HepG2 (cell line): Measurements from ENCODE around the gene SOCS1. TPM values are rescaled to one million over a fixed set of nuclear protein-coding genes. Genes with fewer than 3 reads are reported as not detected.
A peak's percentile ranks its signal among the peaks of the same experiment; 100 is the strongest.

Experiments
- ETV5 ChIP-seq: IDR thresholded peaks from 2 replicates; pipeline ENCODE4 v1.6.1; 2018; ENCODE audit warnings: missing biosample characterization, missing genetic modification reagents, inconsistent platforms, borderline replicate concordance
- FOXK1 ChIP-seq: sonication (generic); formaldehyde crosslinking; IDR thresholded peaks from 2 replicates; pipeline ENCODE4 v1.4.0; 2020; ENCODE audit warnings: low read depth, missing genetic modification reagents, borderline replicate concordance
- JUN ChIP-seq: sonication (generic); formaldehyde crosslinking; IDR thresholded peaks from 2 replicates; pipeline ENCODE4 v1.4.0; 2020; ENCODE audit warnings: mild to moderate bottlenecking, missing genetic modification reagents
- KDM6A ChIP-seq: IDR thresholded peaks from 2 replicates; pipeline ENCODE4 v1.6.1; 2016; ENCODE audit warnings: low read depth
- KLF11 ChIP-seq: IDR thresholded peaks from 2 replicates; pipeline ENCODE4 v1.6.1; 2016; ENCODE audit warnings: missing compliant biosample characterization
- MAFF ChIP-seq: IDR thresholded peaks from 2 replicates; pipeline ENCODE4 v1.6.1; 2011; ENCODE audit warnings: low read depth, low read length, improper control_type of control experiment
- MAZ ChIP-seq, 2 experiments: sonication (generic) in 1 of 2; formaldehyde crosslinking in 1 of 2; IDR thresholded peaks; 2 replicates each; pipeline versions ENCODE4 v1.5.0 to v1.6.1; 2012 to 2020; ENCODE audit warnings: low read depth in 2 of 2, mild to moderate bottlenecking in 2 of 2, borderline replicate concordance in 1 of 2, improper control_type of control experiment in 1 of 2, low read length in 1 of 2, missing genetic modification reagents in 1 of 2, moderate library complexity in 1 of 2
- MIER2 ChIP-seq: IDR thresholded peaks from 2 replicates; pipeline ENCODE4 v1.6.1; 2016; ENCODE audit warnings: missing biosample characterization, missing genetic modification reagents
- MIXL1 ChIP-seq: IDR thresholded peaks from 2 replicates; pipeline ENCODE4 v1.6.1; 2016
- MTF1 ChIP-seq: sonication (generic); formaldehyde crosslinking; IDR thresholded peaks from 2 replicates; pipeline ENCODE4 v1.5.0; 2020; ENCODE audit warnings: missing genetic modification reagents
- MXD3 ChIP-seq: IDR thresholded peaks from 2 replicates; pipeline ENCODE4 v1.6.1; 2016; ENCODE audit warnings: mild to moderate bottlenecking, missing biosample characterization, missing genetic modification reagents
- NAIF1 ChIP-seq: sonication (generic); formaldehyde crosslinking; IDR thresholded peaks from 2 replicates; pipeline ENCODE4 v1.5.0; 2020; ENCODE audit warnings: mild to moderate bottlenecking, missing genetic modification reagents, borderline replicate concordance
- ONECUT2 ChIP-seq: sonication (generic); formaldehyde crosslinking; IDR thresholded peaks from 2 replicates; pipeline ENCODE4 v1.4.0; 2020; ENCODE audit warnings: missing genetic modification reagents
- POGK ChIP-seq: sonication (generic); formaldehyde crosslinking; conservative IDR thresholded peaks from 2 replicates; pipeline ENCODE4 v1.8.0; 2022; ENCODE audit warnings: mild to moderate bottlenecking, moderate library complexity, missing genetic modification reagents
- PRPF4 ChIP-seq: fragments of 200-400 bp; formaldehyde crosslinking; IDR thresholded peaks from 2 replicates; pipeline ENCODE4 v1.6.1; 2016; ENCODE audit warnings: low read length, low read depth; ENCODE audit not compliant: poor library complexity, severe bottlenecking
- SALL2 ChIP-seq: sonication (generic); formaldehyde crosslinking; IDR thresholded peaks from 2 replicates; pipeline ENCODE4 v1.8.1; 2023; ENCODE audit warnings: mild to moderate bottlenecking, missing genetic modification reagents, inconsistent platforms
- SOX13 ChIP-seq, 3 experiments: fragments of 450-650 bp in 1 of 3; sonication (generic) in 1 of 3; formaldehyde crosslinking in 1 of 3; IDR thresholded peaks in 2 of 3; conservative IDR thresholded peaks in 1 of 3; 2 replicates each; pipeline versions ENCODE4 v1.5.0 to v1.6.1; 2016 to 2020; ENCODE audit warnings: antibody characterized with exemption in 1 of 3, mild to moderate bottlenecking in 1 of 3, missing compliant biosample characterization in 1 of 3, missing genetic modification reagents in 1 of 3, moderate library complexity in 1 of 3
- ZBTB20 ChIP-seq: sonication (generic); formaldehyde crosslinking; IDR thresholded peaks from 2 replicates; pipeline ENCODE4 v1.8.1; 2023; ENCODE audit warnings: missing genetic modification reagents, low read depth, mild to moderate bottlenecking, borderline replicate concordance
- ZNF547 ChIP-seq: sonication (generic); formaldehyde crosslinking; IDR thresholded peaks from 2 replicates; pipeline ENCODE4 v1.5.1; 2020; ENCODE audit warnings: mild to moderate bottlenecking, missing genetic modification reagents
- ZNF83 ChIP-seq: sonication (generic); formaldehyde crosslinking; IDR thresholded peaks from 2 replicates; pipeline ENCODE4 v1.4.0; 2020; ENCODE audit warnings: missing genetic modification reagents, mild to moderate bottlenecking, borderline replicate concordance
- ZNF850 ChIP-seq: sonication (generic); formaldehyde crosslinking; conservative IDR thresholded peaks from 2 replicates; pipeline ENCODE4 v1.9.0; 2021; ENCODE audit warnings: mild to moderate bottlenecking, missing genetic modification reagents
- polyA plus RNA-seq, 8 experiments: library from polyadenylated mRNA; depleted of rRNA in 3 of 8; stranded (reverse) in 7 of 8; unstranded in 1 of 8; fragments of >200 nt; fragmentation: Illumina TruSeq in 4 of 8; extraction: Trizol in 4 of 8; gene quantifications; 2 replicates each; pipeline versions ENCODE4 v1.2.1 to v1.2.3, GENCODE V29; 2011 to 2016; ENCODE audit warnings: low read depth in 4 of 8, missing spikeins in 1 of 8, mixed read lengths in 1 of 8; ENCODE audit not compliant: insufficient read depth in 1 of 8
- total RNA-seq, 5 experiments: library from RNA; depleted of rRNA; stranded (reverse); fragments of >200 nt; fragmentation: Illumina TruSeq; extraction: Trizol; gene quantifications; 2 replicates each; pipeline ENCODE4 v1.2.3, GENCODE V29; 2016; ENCODE audit warnings: low read depth in 1 of 5
- TF ChIP-seq, protein P1 (sequence below), 2 experiments: sonication (generic) in 1 of 2; formaldehyde crosslinking in 1 of 2; IDR thresholded peaks; 2 replicates each; pipeline versions ENCODE4 v1.4.0 to v1.6.1; 2018 to 2020; ENCODE audit warnings: missing genetic modification reagents in 2 of 2, borderline replicate concordance in 1 of 2, low read depth in 1 of 2, mild to moderate bottlenecking in 1 of 2, missing biosample characterization in 1 of 2
- TF ChIP-seq, protein P2 (sequence below): IDR thresholded peaks from 2 replicates; pipeline ENCODE4 v1.6.1; 2016

Gene SOCS1
- total and polyA plus RNA-seq, 2 of the 13 experiments (the other 11 are each of a cell fraction or from before 2014, with no cell fraction given) = 5.3 to 6.3 TPM

GRCh38 chr16:11254913-11255736 lies 879 bp downstream of the SOCS1 start (continued):
- TF ChIP-seq SOX13 (IDR thresholded peaks at IDR 0.05) (no peak), SOX13 (CRISPR knock-in tag; conservative IDR thresholded peaks at IDR 0.05 in 1 of 2, IDR thresholded peaks at IDR 0.05 in 1 of 2) (no peak), MTF1 (CRISPR knock-in tag) (no peak), ZNF850 (CRISPR knock-in tag) (no peak), MAFF (no peak), ZNF547 (CRISPR knock-in tag) (no peak), MIER2 (no peak), ZBTB20 (CRISPR knock-in tag) (peak; percentile 26; the same call in 1 of the 2 replicates), ONECUT2 (CRISPR knock-in tag) (no peak), NAIF1 (no peak), SALL2 (CRISPR knock-in tag) (no peak), POGK (CRISPR knock-in tag) (peak; percentile 80), FOXK1 (CRISPR knock-in tag) (peak; percentile 19; the same call in 1 of the 2 replicates), ETV5 (no peak), ZNF83 (CRISPR knock-in tag) (0 out of 2 replicates have a peak, but pooled peaks have one; percentile 21), MAZ (IDR thresholded peaks at IDR 0.05; ENCODE audit: borderline replicate concordance, low read depth, low read length) (peak; percentile 78; the same call in 1 of the 2 replicates), MAZ (CRISPR knock-in tag; IDR thresholded peaks at IDR 0.05; ENCODE audit: low read depth) (no peak), KLF11 (CRISPR knock-in tag) (no peak), JUN (CRISPR knock-in tag) (no peak), KDM6A (CRISPR knock-in tag) (no peak), PRPF4 (peak; percentile 85), MXD3 (CRISPR knock-in tag) (0 out of 2 replicates have a peak, but pooled peaks have one; percentile 18), MIXL1 (CRISPR knock-in tag) (peak; percentile 9; the same call in 1 of the 2 replicates)
- TF ChIP-seq, protein P1, sequence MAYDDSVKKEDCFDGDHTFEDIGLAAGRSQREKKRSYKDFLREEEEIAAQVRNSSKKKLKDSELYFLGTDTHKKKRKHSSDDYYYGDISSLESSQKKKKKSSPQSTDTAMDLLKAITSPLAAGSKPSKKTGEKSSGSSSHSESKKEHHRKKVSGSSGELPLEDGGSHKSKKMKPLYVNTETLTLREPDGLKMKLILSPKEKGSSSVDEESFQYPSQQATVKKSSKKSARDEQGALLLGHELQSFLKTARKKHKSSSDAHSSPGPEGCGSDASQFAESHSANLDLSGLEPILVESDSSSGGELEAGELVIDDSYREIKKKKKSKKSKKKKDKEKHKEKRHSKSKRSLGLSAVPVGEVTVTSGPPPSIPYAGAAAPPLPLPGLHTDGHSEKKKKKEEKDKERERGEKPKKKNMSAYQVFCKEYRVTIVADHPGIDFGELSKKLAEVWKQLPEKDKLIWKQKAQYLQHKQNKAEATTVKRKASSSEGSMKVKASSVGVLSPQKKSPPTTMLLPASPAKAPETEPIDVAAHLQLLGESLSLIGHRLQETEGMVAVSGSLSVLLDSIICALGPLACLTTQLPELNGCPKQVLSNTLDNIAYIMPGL (CRISPR knock-in tag; IDR thresholded peaks at IDR 0.05; ENCODE audit: borderline replicate concordance in 1 of 2, low read depth in 1 of 2) = no peak; a peak in 1 of 4 replicates
- TF ChIP-seq, protein P2, sequence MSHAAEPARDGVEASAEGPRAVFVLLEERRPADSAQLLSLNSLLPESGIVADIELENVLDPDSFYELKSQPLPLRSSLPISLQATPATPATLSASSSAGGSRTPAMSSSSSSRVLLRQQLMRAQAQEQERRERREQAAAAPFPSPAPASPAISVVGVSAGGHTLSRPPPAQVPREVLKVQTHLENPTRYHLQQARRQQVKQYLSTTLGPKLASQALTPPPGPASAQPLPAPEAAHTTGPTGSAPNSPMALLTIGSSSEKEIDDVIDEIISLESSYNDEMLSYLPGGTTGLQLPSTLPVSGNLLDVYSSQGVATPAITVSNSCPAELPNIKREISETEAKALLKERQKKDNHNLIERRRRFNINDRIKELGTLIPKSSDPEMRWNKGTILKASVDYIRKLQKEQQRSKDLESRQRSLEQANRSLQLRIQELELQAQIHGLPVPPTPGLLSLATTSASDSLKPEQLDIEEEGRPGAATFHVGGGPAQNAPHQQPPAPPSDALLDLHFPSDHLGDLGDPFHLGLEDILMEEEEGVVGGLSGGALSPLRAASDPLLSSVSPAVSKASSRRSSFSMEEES (CRISPR knock-in tag) = 0 out of 2 replicates have a peak, but pooled peaks have one; percentile 15
